ENCODE measurements around the gene TSHR. TPM values are rescaled to one million over a fixed set of nuclear protein-coding genes. Genes with fewer than 3 reads are reported as not detected.

Gene TSHR
- total RNA-seq, 1 experiment from 2014 or later = not detected

DNA sequence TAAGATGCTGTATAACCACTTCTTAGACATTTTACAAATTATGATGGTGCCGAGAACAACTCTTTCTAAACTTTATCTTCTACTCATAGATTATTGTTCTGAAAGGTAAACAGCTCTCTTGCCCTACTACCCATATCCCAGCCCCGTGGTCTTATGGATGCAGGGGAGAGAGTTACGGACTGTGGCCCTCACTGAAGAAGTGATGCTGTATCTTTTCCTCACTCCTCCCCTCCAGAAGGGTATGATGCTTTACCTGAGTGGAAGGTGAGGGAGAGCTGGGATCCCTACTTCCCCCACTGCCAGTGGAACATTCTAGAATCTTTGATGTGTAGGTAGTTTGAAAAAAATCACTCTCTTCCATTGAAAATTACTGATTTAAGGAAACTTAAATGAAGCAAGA lies 3.5 kb downstream of the TSHR start:
- no peaks in the 10 kb centered on the region for H4K20me1 ChIP-seq (ENCODE audit: insufficient read depth)
- CTCF ChIA-PET = no interaction called here
- no peak overlapping the region for H3K27ac ChIP-seq (ENCODE audit: low read depth, low read length)
- peaks cover 0 to 4% of the 10 kb centered on the region in 2 experiments; a peak in 1 of 4 replicates for H3K4me1 ChIP-seq (ENCODE audit: control insufficient read depth in 1 of 2, insufficient read depth in 2 of 2, low read length in 2 of 2)
- no peaks in the 10 kb centered on the region for H3K27me3 ChIP-seq (ENCODE audit: insufficient read depth, low read length)
- POLR2A ChIA-PET = no interaction called here
- H3K9me3 ChIP-seq (ENCODE audit: control insufficient read depth in 1 of 2, insufficient read depth in 1 of 2, low read depth in 1 of 2, low read length in 2 of 2) = no peaks in the 10 kb centered on the region
- no peaks in the 10 kb centered on the region for H3K9me2 ChIP-seq (ENCODE audit: insufficient read depth)
- TF ChIP-seq CEBPB (IDR thresholded peaks at IDR 0.05; ENCODE audit: low read depth) (no peak), RAD21 (IDR thresholded peaks at IDR 0.05; ENCODE audit: low read depth) (no peak), YY1 (IDR thresholded peaks at IDR 0.05; ENCODE audit: extremely low read depth, insufficient replicate concordance, low read depth, low read length) (no peak), JUND (IDR thresholded peaks at IDR 0.05) (no peak), EZH2phosphoT487 (IDR thresholded peaks at IDR 0.05; ENCODE audit: borderline replicate concordance) (no peak), TCF7L2 (IDR thresholded peaks at IDR 0.05; ENCODE audit: borderline replicate concordance, extremely low read depth, insufficient read depth, insufficient read length) (no peak), SP1 (IDR thresholded peaks at IDR 0.05; ENCODE audit: low read depth) (no peak), ZNF274 (IDR thresholded peaks at IDR 0.05; ENCODE audit: low read depth, low read length) (no peak)
- TF ChIP-seq, protein P1, sequence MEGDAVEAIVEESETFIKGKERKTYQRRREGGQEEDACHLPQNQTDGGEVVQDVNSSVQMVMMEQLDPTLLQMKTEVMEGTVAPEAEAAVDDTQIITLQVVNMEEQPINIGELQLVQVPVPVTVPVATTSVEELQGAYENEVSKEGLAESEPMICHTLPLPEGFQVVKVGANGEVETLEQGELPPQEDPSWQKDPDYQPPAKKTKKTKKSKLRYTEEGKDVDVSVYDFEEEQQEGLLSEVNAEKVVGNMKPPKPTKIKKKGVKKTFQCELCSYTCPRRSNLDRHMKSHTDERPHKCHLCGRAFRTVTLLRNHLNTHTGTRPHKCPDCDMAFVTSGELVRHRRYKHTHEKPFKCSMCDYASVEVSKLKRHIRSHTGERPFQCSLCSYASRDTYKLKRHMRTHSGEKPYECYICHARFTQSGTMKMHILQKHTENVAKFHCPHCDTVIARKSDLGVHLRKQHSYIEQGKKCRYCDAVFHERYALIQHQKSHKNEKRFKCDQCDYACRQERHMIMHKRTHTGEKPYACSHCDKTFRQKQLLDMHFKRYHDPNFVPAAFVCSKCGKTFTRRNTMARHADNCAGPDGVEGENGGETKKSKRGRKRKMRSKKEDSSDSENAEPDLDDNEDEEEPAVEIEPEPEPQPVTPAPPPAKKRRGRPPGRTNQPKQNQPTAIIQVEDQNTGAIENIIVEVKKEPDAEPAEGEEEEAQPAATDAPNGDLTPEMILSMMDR (IDR thresholded peaks at IDR 0.05 in 2 of 3, conservative IDR thresholded peaks at IDR 0.05 in 1 of 3; ENCODE audit: borderline replicate concordance in 1 of 3, insufficient read depth in 1 of 3, low read depth in 2 of 3, low read length in 2 of 3) = no peak
- TF ChIP-seq, protein P2, sequence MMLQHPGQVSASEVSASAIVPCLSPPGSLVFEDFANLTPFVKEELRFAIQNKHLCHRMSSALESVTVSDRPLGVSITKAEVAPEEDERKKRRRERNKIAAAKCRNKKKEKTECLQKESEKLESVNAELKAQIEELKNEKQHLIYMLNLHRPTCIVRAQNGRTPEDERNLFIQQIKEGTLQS (IDR thresholded peaks at IDR 0.05) = no peak
- TF ChIP-seq, protein P3, sequence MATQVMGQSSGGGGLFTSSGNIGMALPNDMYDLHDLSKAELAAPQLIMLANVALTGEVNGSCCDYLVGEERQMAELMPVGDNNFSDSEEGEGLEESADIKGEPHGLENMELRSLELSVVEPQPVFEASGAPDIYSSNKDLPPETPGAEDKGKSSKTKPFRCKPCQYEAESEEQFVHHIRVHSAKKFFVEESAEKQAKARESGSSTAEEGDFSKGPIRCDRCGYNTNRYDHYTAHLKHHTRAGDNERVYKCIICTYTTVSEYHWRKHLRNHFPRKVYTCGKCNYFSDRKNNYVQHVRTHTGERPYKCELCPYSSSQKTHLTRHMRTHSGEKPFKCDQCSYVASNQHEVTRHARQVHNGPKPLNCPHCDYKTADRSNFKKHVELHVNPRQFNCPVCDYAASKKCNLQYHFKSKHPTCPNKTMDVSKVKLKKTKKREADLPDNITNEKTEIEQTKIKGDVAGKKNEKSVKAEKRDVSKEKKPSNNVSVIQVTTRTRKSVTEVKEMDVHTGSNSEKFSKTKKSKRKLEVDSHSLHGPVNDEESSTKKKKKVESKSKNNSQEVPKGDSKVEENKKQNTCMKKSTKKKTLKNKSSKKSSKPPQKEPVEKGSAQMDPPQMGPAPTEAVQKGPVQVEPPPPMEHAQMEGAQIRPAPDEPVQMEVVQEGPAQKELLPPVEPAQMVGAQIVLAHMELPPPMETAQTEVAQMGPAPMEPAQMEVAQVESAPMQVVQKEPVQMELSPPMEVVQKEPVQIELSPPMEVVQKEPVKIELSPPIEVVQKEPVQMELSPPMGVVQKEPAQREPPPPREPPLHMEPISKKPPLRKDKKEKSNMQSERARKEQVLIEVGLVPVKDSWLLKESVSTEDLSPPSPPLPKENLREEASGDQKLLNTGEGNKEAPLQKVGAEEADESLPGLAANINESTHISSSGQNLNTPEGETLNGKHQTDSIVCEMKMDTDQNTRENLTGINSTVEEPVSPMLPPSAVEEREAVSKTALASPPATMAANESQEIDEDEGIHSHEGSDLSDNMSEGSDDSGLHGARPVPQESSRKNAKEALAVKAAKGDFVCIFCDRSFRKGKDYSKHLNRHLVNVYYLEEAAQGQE (IDR thresholded peaks at IDR 0.05; ENCODE audit: low read depth) = no peak
- TF ChIP-seq, protein P4, sequence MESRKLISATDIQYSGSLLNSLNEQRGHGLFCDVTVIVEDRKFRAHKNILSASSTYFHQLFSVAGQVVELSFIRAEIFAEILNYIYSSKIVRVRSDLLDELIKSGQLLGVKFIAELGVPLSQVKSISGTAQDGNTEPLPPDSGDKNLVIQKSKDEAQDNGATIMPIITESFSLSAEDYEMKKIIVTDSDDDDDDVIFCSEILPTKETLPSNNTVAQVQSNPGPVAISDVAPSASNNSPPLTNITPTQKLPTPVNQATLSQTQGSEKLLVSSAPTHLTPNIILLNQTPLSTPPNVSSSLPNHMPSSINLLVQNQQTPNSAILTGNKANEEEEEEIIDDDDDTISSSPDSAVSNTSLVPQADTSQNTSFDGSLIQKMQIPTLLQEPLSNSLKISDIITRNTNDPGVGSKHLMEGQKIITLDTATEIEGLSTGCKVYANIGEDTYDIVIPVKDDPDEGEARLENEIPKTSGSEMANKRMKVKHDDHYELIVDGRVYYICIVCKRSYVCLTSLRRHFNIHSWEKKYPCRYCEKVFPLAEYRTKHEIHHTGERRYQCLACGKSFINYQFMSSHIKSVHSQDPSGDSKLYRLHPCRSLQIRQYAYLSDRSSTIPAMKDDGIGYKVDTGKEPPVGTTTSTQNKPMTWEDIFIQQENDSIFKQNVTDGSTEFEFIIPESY (IDR thresholded peaks at IDR 0.05; ENCODE audit: extremely low read depth, insufficient replicate concordance, low read length) = no peak
- no peaks in the 10 kb centered on the region for H3K79me2 ChIP-seq (ENCODE audit: insufficient read depth, low read length)
- no peak overlapping the region for H2AFZ ChIP-seq (ENCODE audit: low read depth, low read length, poor library complexity, severe bottlenecking)
- H3K9ac ChIP-seq (ENCODE audit: low read length) = no peak overlapping the region
- ATAC-seq (no peak), DNase-seq (ENCODE audit: low read depth, low spot score) (no peak)
- RAD21 ChIA-PET (ENCODE audit: low non-redundant PET in 1 of 2, low total read pairs in 2 of 2, uncharacterized antibody in 2 of 2, unreplicated experiment in 2 of 2) = no interaction called here
- no peak overlapping the region for H3K4me2 ChIP-seq (ENCODE audit: low read length)
- intact Hi-C loops (cut with micrococcal nuclease) = no loop called here
- no peaks in the 10 kb centered on the region for H3K36me3 ChIP-seq (ENCODE audit: control insufficient read depth in 1 of 2, insufficient read depth in 2 of 2, low read length in 2 of 2)
- H3K4me3 ChIP-seq (replicated peaks in 1 of 2; ENCODE audit: low read depth in 1 of 2, low read length in 2 of 2) = no peak overlapping the region
- BruUV-seq (replicated peaks) = no TSS peak

Measured in HCT116 (cell line).